KMS-11 (cell line): ENCODE data around the gene MAST4.

Experiments
- H2AFZ ChIP-seq: fragments of 200-600 bp; sonication (generic); 2 replicates; pipeline ENCODE4 v1.6.1; 2016; ENCODE audit warnings: antibody characterized with exemption, mixed run types, low read depth
- H3K27ac ChIP-seq: fragments of 200-600 bp; sonication (generic); 2 replicates; pipeline ENCODE4 v1.6.1; 2016; ENCODE audit warnings: mild to moderate bottlenecking, mixed run types
- H3K27me3 ChIP-seq: fragments of 200-600 bp; sonication (generic); 2 replicates; pipeline ENCODE4 v1.6.1; 2017; ENCODE audit warnings: mild to moderate bottlenecking, low read depth, mixed run types, moderate library complexity; ENCODE audit not compliant: insufficient read depth
- H3K36me3 ChIP-seq: fragments of 200-600 bp; sonication (generic); 2 replicates; pipeline ENCODE4 v1.6.1; 2017; ENCODE audit warnings: mild to moderate bottlenecking, mixed run types; ENCODE audit not compliant: insufficient read depth
- H3K4me1 ChIP-seq: fragments of 200-600 bp; sonication (generic); 2 replicates; pipeline ENCODE4 v1.6.1; 2016; ENCODE audit warnings: mild to moderate bottlenecking, low read depth, mixed run types; ENCODE audit not compliant: poor library complexity, severe bottlenecking
- H3K4me2 ChIP-seq: fragments of 200-600 bp; sonication (generic); 2 replicates; pipeline ENCODE4 v1.7.0; 2016; ENCODE audit warnings: mild to moderate bottlenecking, mixed run types
- H3K4me3 ChIP-seq: fragments of 200-600 bp; sonication (generic); IDR thresholded peaks from 2 replicates; pipeline ENCODE4 v1.6.1; 2017; ENCODE audit warnings: low read depth, low read length, mixed read lengths; ENCODE audit not compliant: insufficient read depth
- H3K79me2 ChIP-seq: fragments of 200-600 bp; sonication (generic); 2 replicates; pipeline ENCODE4 v1.6.1; 2016; ENCODE audit warnings: low read depth, mixed run types; ENCODE audit not compliant: insufficient read depth
- H3K9ac ChIP-seq: fragments of 200-600 bp; sonication (generic); 2 replicates; pipeline ENCODE4 v1.6.1; 2016; ENCODE audit warnings: mild to moderate bottlenecking, mixed run types
- H4K20me1 ChIP-seq: fragments of 200-600 bp; sonication (generic); 2 replicates; pipeline ENCODE4 v1.6.1; 2016; ENCODE audit warnings: mild to moderate bottlenecking, mixed run types; ENCODE audit not compliant: insufficient read depth
- CTCF ChIP-seq: fragments of 200-600 bp; sonication (generic); conservative IDR thresholded peaks from 2 replicates; pipeline ENCODE4 v1.6.1; 2017; ENCODE audit warnings: low read depth, mild to moderate bottlenecking, antibody characterized with exemption, low read length, moderate library complexity, mixed read lengths

MAST4 gene

GRCh38 chr5:67028941-67029340, 432.7 kb downstream of the MAST4 start:
- TF ChIP-seq CTCF, result no peak
- Histone ChIP-seq H3K79me2 (no peaks in the 10 kb centered on the region), H3K4me3 (no peak overlapping the region), H4K20me1 (no peaks in the 10 kb centered on the region), H3K9ac (no peak overlapping the region), H3K27me3 (no peaks in the 10 kb centered on the region), H2AFZ (no peak overlapping the region), H3K27ac (no peak overlapping the region), H3K4me1 (peaks cover 9% of the 10 kb centered on the region), H3K36me3 (no peaks in the 10 kb centered on the region), H3K4me2 (no peak overlapping the region)

GRCh38 chr5:67029481-67029880, 433.3 kb downstream of the MAST4 start:
- H3K27ac ChIP-seq, result no peak overlapping the region
- H3K4me1 ChIP-seq, result peaks cover 9% of the 10 kb centered on the region
- no peaks in the 10 kb centered on the region for H3K36me3 ChIP-seq
- H3K9ac ChIP-seq, result no peak overlapping the region
- no peak overlapping the region for H3K4me3 ChIP-seq
- no peak overlapping the region for H2AFZ ChIP-seq
- H3K4me2 ChIP-seq, result no peak overlapping the region
- H4K20me1 ChIP-seq, result no peaks in the 10 kb centered on the region
- no peaks in the 10 kb centered on the region for H3K27me3 ChIP-seq
- no peaks in the 10 kb centered on the region for H3K79me2 ChIP-seq
- TF ChIP-seq CTCF, result no peak

GRCh38 chr5:67030289-67031056, 434.3 kb downstream of the MAST4 start:
- no peak overlapping the region for H3K4me2 ChIP-seq
- no peak overlapping the region for H3K9ac ChIP-seq
- no peaks in the 10 kb centered on the region for H3K27me3 ChIP-seq

GRCh38 chr5:67031057-67031443, 434.9 kb downstream of the MAST4 start:
- Histone ChIP-seq H2AFZ (no peak overlapping the region), H3K4me3 (no peak overlapping the region), H4K20me1 (no peaks in the 10 kb centered on the region), H3K9ac (no peak overlapping the region), H3K27me3 (no peaks in the 10 kb centered on the region), H3K4me1 (peaks cover 9% of the 10 kb centered on the region), H3K79me2 (no peaks in the 10 kb centered on the region), H3K4me2 (no peak overlapping the region), H3K27ac (no peak overlapping the region), H3K36me3 (no peaks in the 10 kb centered on the region)
- no peak for TF ChIP-seq CTCF

More at GRCh38 chr5:67030289-67031056, 434.3 kb downstream of the MAST4 start:
- Histone ChIP-seq H3K4me3 (no peak overlapping the region), H3K4me1 (peaks cover 9% of the 10 kb centered on the region), H3K36me3 (no peaks in the 10 kb centered on the region), H4K20me1 (no peaks in the 10 kb centered on the region), H2AFZ (no peak overlapping the region), H3K27ac (no peak overlapping the region), H3K79me2 (no peaks in the 10 kb centered on the region)
- TF ChIP-seq CTCF, result no peak
